ENCODE results near the gene ZFP42. TPM values are rescaled to one million over a fixed set of nuclear protein-coding genes. Genes with fewer than 3 reads are reported as not detected.
"Not testable (repeated sequence)": the region's sequence is repeated elsewhere in the genome, so short reads cannot be mapped to it uniquely, and the experiment has no call there.

ZFP42 gene
- 0.08 TPM in 1 of 2 replicates, not detected in the other for total RNA-seq

DNA sequence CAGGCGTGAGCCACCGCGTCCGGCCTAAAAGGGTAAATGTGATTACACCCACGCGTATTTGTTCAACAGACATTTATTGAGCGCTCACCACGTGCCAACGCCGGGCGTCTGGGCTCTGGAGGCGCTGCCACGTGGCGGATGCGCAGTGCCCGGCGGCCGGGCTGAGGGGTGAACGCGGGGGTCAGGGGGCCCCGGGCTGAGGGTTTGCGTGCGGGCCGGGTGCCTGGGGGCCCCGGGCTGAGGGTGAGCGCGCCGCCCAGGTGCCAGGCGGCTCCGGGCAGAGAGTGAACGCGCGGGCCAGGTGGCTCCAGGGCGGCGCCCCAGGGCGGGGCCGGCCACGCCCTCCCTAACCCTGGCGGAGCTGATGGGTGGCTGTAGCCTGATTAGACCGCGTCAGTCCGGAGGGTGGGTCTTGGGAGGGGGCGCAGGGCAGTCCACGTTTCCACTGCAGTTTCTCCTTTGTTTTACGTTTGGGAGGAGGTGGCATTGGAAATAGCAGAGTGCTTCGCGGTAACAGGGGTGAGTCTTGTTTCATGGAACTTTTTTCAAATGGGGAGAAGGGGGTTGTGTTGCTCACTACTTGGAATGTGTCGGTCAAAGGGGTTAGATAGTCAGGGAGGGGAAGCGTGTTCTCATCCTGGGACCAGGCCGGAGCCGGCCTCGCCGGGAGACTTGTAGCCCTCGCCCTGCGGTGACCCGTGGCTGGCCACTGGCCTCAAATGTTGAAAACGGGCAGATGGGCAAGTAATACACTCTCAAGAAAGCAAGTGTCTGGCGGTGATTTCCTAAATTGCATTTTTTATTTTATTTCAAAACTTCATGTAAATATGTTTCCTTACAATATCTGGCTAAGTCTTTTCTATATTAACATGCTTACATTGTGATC lies at the start of gene ZFP42:
ZFP42 (plus strand) TSS at position 450 of the 886 bp plus-strand sequence. CDS start 7,037 bp downstream, outside the sequence.
- no peaks in the 10 kb centered on the region for H3K36me3 Mint-ChIP-seq (ENCODE audit: low read depth)

DNA sequence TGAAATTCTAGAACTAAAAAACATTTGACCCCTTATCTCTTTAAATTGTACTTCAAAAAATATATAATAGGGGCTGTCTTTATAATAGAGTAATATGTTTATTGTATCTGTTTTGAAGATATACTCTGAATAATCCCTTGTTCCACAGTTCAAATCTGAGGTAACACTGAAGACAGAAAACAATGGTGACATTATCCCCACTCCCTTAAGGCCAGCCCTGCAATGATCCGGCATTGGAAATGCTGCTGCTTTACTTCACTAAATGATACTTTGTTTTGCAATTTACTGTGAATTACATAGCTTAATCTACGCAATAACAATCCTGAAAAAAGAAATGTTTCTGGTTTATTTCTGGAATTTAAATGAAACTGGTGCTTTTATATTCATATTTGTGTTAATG lies 34.4 kb upstream of the ZFP42 start:
- DNase-seq (ENCODE audit: low spot score): no peak
- Mint-ChIP-seq H3K36me3 (ENCODE audit: low read depth) (no peaks in the 10 kb centered on the region), H3K9me3 (peaks cover 20% of the 10 kb centered on the region), H3K27me3 (ENCODE audit: insufficient read depth) (no peaks in the 10 kb centered on the region), H3K4me3 (no peak overlapping the region), H3K27ac (no peak overlapping the region), H3K4me1 (ENCODE audit: low read depth) (no peaks in the 10 kb centered on the region)
- intact Hi-C loops (cut with micrococcal nuclease): no loop called here

More for the DNA sequence above, at the start of gene ZFP42:
- no peaks in the 10 kb centered on the region for H3K4me1 Mint-ChIP-seq (ENCODE audit: low read depth)
- H3K27me3 Mint-ChIP-seq (ENCODE audit: insufficient read depth): no peaks in the 10 kb centered on the region
- no peak within 1 kb of the TSS for H3K4me3 Mint-ChIP-seq
- peaks cover 28% of the 10 kb centered on the region for H3K9me3 Mint-ChIP-seq
- no peak within 1 kb of the TSS for H3K27ac Mint-ChIP-seq
- intact Hi-C loops (cut with micrococcal nuclease): no loop called here
- DNase-seq (ENCODE audit: low spot score): no peak

DNA sequence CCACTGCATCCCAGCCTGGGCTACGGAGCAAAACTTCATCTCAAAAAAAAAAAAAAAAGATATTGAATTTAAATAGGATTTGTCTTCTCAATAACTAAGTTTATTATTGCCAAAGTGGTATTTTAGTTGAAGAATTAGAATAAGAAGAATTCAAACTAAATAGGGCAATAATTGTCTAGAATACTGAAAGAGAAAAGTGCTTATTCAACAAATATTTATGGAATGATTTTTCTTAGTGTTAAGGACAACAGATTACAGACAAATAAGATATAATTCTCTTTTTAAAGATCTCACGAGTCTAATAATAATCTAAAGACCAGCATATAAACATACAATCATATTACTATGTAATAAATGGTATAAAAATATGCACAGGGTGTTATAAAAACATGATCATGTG lies 33.6 kb upstream of the ZFP42 start:
- Mint-ChIP-seq H3K4me1 (ENCODE audit: low read depth) (no peaks in the 10 kb centered on the region), H3K36me3 (ENCODE audit: low read depth) (no peaks in the 10 kb centered on the region), H3K27me3 (ENCODE audit: insufficient read depth) (no peaks in the 10 kb centered on the region), H3K4me3 (no peak overlapping the region), H3K9me3 (peaks cover 16% of the 10 kb centered on the region), H3K27ac (no peak overlapping the region)
- DNase-seq (ENCODE audit: low spot score): no peak
- intact Hi-C loops (cut with micrococcal nuclease): no loop called here

DNA sequence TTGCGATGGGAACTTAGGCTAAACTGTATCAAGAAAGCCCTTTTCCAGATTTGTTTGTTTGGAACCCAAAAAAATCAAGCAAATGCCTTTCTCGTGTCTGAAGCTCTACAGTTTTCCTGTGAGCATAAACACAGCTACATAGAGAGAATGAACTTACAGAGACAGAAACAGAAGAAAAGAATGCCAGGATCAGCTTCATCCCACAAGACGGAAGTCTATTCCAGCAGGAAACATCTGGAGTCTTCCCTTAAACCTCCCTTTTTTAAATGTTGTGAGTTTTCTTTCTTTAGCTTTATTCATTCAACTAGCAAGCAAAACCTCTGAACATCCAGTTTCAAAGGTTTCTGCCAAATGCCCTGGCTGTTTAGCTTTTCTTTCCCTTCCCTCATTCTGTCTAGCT lies 32.6 kb upstream of the ZFP42 start:
- no peaks in the 10 kb centered on the region for H3K36me3 Mint-ChIP-seq (ENCODE audit: low read depth)
- H3K27me3 Mint-ChIP-seq (ENCODE audit: insufficient read depth): no peaks in the 10 kb centered on the region
- H3K4me3 Mint-ChIP-seq: no peak overlapping the region
- intact Hi-C loops (cut with micrococcal nuclease): no loop called here
- no peak overlapping the region for H3K27ac Mint-ChIP-seq
- no peaks in the 10 kb centered on the region for H3K4me1 Mint-ChIP-seq (ENCODE audit: low read depth)
- no peak for DNase-seq (ENCODE audit: low spot score)
- peaks cover 14% of the 10 kb centered on the region for H3K9me3 Mint-ChIP-seq

DNA sequence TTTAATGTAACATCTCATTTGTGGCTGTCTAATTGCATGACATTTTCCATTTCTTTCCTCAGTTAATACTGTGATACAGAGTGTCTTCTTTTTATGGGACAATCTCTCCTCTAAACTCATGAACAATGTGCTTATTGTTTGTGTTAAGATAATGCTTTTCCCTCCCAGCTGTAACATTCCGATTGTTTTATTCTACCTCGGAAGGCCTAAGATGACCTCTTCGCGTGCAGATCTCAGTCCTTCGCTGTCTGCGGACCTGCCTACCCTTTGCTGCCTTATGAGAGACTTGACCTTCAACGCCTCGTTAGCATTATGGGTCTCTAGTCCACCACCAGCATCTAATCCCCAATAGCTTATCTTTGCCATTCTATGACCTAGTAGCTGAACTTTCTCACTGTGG lies 29.8 kb upstream of the ZFP42 start:
- Mint-ChIP-seq H3K9me3 (peaks cover 4% of the 10 kb centered on the region), H3K27ac (no peak overlapping the region), H3K4me3 (no peak overlapping the region), H3K4me1 (ENCODE audit: low read depth) (no peaks in the 10 kb centered on the region), H3K27me3 (ENCODE audit: insufficient read depth) (no peaks in the 10 kb centered on the region), H3K36me3 (ENCODE audit: low read depth) (no peaks in the 10 kb centered on the region)
- DNase-seq (ENCODE audit: low spot score): no peak
- intact Hi-C loops (cut with micrococcal nuclease): no loop called here

DNA sequence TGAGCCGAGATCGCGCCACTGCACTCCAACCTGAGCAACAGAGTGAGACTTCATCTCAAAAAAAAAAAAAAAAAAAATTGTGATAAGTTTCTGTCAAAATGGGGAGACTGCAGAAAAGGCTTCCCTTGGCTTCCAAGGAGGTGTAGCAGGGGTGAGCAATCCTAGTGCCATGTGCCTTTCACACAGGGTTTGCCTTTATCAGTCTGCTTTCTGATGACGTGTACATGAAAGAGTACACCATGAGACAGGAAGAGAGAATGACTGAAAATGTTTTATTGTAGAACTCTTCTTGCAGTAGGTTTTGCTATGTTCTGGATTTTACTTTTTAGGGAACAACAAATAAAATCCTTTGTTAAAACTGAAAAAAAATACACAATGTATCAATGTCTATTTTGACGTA lies 23.4 kb upstream of the ZFP42 start:
- H3K27ac Mint-ChIP-seq: no peak overlapping the region
- peaks cover 10% of the 10 kb centered on the region for H3K9me3 Mint-ChIP-seq
- no peak overlapping the region for H3K4me3 Mint-ChIP-seq
- H3K4me1 Mint-ChIP-seq (ENCODE audit: low read depth): no peaks in the 10 kb centered on the region
- H3K36me3 Mint-ChIP-seq (ENCODE audit: low read depth): no peaks in the 10 kb centered on the region
- H3K27me3 Mint-ChIP-seq (ENCODE audit: insufficient read depth): no peaks in the 10 kb centered on the region
- no peak for DNase-seq (ENCODE audit: low spot score)
- intact Hi-C loops (cut with micrococcal nuclease): no loop called here

DNA sequence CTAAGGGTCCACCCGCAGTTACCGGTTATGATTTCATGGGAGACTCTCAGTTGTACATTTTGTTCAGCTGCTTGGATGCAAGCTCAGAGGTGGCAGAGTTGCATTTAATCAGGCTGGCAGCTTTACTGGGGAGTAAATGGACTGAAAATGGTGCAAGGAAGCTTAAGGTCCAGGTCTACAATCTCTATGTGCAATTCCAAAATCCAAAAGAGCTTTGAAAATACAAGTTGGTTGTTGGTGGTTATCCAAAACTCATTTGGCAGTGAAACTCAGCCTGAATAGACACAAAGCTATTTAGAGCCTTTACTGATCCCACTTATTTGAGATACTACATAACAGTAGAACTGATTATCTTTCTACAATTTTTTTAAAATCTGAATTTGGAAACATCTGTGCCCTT lies 11.8 kb upstream of the ZFP42 start:
- DNase-seq (ENCODE audit: low spot score): no peak

DNA sequence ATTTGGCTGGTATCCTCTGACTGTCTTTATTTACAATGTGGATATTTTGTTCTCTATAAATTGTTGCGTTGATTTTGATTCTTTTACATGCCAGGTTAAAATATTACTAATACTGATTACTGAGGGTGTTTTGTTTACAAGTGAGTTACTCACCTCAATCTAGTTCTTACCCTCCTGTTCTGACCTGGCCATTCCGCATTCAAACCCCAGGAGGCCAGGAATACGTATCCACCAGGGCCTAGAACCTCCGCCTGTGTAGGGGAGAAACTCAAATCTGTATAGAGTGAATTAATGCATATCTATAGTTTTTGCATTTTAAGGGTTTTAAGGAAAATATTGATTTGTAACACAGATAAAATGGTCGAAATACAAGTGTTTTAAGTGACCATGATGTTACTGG lies 2.6 kb upstream of the ZFP42 start:
- H3K4me3 Mint-ChIP-seq: no peak overlapping the region
- H3K27ac Mint-ChIP-seq: no peak overlapping the region
- intact Hi-C loops (cut with micrococcal nuclease): no loop called here
- DNase-seq (ENCODE audit: low spot score): no peak
- H3K4me1 Mint-ChIP-seq (ENCODE audit: low read depth): no peaks in the 10 kb centered on the region
- no peaks in the 10 kb centered on the region for H3K36me3 Mint-ChIP-seq (ENCODE audit: low read depth)
- H3K9me3 Mint-ChIP-seq: peaks cover 19% of the 10 kb centered on the region
- no peaks in the 10 kb centered on the region for H3K27me3 Mint-ChIP-seq (ENCODE audit: insufficient read depth)

More for the DNA sequence above, 11.8 kb upstream of the ZFP42 start:
- no peaks in the 10 kb centered on the region for H3K4me1 Mint-ChIP-seq (ENCODE audit: low read depth)
- H3K27ac Mint-ChIP-seq: no peak overlapping the region
- no peak overlapping the region for H3K4me3 Mint-ChIP-seq
- no peaks in the 10 kb centered on the region for H3K27me3 Mint-ChIP-seq (ENCODE audit: insufficient read depth)
- H3K36me3 Mint-ChIP-seq (ENCODE audit: low read depth): no peaks in the 10 kb centered on the region
- H3K9me3 Mint-ChIP-seq: peaks cover 44% of the 10 kb centered on the region
- intact Hi-C loops (cut with micrococcal nuclease): no loop called here

DNA sequence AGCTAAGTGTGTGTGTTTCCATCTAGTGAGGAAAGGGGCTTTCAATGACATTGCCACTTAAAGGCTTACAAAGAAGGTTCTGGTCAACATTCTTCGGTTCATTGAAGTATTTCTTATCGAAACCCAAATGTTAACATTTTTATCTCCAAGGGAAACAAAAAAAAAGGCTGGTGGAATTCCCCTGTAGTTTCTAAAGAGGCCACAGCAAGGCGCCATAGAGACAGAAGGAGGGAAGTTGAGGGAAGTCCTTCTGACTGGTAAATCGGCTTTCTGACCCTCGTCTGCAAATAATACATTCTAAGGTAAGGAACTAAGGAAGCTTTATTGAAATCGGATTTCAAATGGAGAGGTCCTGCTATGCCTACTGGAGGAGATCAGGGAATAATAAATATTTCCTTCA lies 1.7 kb upstream of the ZFP42 start:
- Mint-ChIP-seq H3K27ac (no peak overlapping the region), H3K4me1 (ENCODE audit: low read depth) (no peaks in the 10 kb centered on the region), H3K4me3 (no peak overlapping the region), H3K27me3 (ENCODE audit: insufficient read depth) (no peaks in the 10 kb centered on the region), H3K9me3 (peaks cover 19% of the 10 kb centered on the region), H3K36me3 (ENCODE audit: low read depth) (no peaks in the 10 kb centered on the region)
- no peak for DNase-seq (ENCODE audit: low spot score)
- intact Hi-C loops (cut with micrococcal nuclease): no loop called here

DNA sequence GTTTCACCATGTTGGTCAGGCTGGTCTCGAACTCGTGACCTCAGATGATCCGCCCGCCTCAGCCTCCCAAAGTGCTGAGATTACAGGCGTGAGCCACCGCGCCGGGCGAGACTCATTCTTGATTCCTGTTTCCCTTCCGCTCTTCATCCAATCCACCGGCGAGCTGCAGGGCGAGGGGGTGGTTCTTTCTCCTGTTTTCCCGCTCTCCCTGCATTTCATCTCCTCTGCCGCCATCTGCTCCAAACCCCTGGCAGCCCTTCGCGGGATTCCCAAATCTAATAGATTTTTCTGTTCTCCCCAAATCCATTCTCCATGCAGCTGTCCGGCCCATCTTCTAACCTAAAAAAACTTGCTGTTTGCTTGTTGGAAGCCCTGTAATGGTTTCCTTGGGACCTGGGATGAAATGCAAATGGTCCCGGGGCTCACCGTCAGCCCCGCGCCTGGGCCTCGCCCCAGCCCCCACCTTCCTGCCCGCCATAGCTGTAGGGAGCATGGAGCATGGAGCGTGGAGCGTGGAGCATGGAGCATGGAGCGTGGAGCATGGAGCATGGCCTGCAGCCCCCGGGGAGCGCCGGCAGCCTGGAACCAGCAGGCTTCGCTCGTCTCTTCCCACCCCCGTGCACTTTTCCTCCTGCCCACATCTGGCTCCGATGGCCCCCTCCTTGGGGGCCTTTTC lies 1.1 kb downstream of the ZFP42 start:
- Mint-ChIP-seq H3K4me1 (ENCODE audit: low read depth) (no peaks in the 10 kb centered on the region), H3K27me3 (ENCODE audit: insufficient read depth) (no peaks in the 10 kb centered on the region), H3K36me3 (ENCODE audit: low read depth) (no peaks in the 10 kb centered on the region), H3K27ac (no peak overlapping the region), H3K4me3 (no peak overlapping the region), H3K9me3 (peaks cover 26% of the 10 kb centered on the region)
- intact Hi-C loops (cut with micrococcal nuclease): no loop called here
- DNase-seq (ENCODE audit: low spot score): no peak

DNA sequence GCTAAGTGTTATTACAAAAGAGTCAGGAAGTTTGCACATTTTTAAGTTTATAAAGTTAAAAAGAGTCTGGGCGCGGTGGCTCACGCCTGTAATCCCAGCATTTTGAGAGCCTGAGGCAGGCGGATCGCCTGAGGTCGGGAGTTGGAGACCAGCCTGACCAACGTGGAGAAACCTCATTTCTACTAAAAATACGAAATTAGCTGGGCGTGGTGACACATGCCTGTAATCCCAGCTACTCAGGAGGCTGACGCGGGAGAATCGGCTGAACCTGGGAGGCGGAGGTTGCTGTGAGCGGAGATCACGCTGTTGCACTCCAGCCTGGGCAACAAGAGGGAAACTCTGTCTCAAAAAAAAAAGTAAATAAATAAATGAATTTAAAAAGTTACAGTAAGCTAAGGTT lies 2.4 kb downstream of the ZFP42 start:
- H3K36me3 Mint-ChIP-seq (ENCODE audit: low read depth); H3K4me3 Mint-ChIP-seq; H3K27me3 Mint-ChIP-seq (ENCODE audit: insufficient read depth); H3K27ac Mint-ChIP-seq; intact Hi-C loops (cut with micrococcal nuclease); H3K4me1 Mint-ChIP-seq (ENCODE audit: low read depth); DNase-seq (ENCODE audit: low spot score): not testable (repeated sequence)
- H3K9me3 Mint-ChIP-seq: peaks cover 24% of the 10 kb centered on the region

DNA sequence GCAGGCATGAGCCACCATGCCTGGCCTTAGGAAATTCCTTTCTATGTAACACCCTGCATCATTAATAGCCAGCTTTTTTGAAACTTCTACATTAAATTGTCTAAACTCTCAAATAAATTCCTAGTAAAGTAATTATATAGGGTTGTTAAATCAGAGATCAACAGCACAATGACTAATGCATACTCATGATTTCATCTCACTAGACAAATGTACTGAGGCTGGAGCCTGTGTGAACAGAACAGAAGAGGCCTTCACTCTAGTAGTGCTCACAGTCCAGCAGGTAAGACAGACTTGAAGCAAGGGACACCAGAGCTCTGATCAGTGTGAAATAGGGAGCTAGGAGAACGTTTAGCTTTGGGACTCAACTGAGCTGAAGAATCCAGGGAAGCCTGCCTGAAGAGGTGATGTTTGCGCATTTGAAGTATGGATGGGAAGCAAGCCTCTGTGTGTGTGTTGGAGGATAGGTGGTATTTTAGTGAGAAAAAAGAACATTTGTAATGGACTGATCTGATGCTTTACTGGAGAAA lies 3.9 kb downstream of the ZFP42 start:
- no peak for DNase-seq (ENCODE audit: low spot score)
- Mint-ChIP-seq H3K9me3 (peaks cover 23% of the 10 kb centered on the region), H3K27me3 (ENCODE audit: insufficient read depth) (no peaks in the 10 kb centered on the region), H3K4me3 (no peak overlapping the region), H3K27ac (no peak overlapping the region), H3K4me1 (ENCODE audit: low read depth) (no peaks in the 10 kb centered on the region), H3K36me3 (ENCODE audit: low read depth) (no peaks in the 10 kb centered on the region)
- intact Hi-C loops (cut with micrococcal nuclease): no loop called here

DNA sequence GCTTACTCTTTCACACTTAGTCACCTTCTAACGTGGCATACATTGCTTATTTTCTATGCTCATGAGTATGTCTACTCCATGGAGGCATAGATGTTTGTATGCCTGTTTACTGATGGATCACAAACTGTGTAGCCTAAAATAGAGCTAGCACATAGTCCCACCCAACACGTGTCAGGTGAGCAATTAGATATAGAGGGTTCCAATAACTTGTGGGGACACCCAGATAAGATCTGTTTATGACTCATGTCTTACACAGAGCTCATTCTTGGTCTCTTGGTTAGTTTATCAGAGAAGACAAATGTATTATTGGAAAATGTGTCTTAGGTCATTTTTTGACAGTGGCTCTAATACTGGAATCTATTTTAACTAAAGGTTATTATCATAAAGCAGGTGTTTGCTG lies 6.8 kb downstream of the ZFP42 start:
- Mint-ChIP-seq H3K36me3 (ENCODE audit: low read depth) (no peaks in the 10 kb centered on the region), H3K9me3 (peaks cover 29% of the 10 kb centered on the region), H3K27me3 (ENCODE audit: insufficient read depth) (no peaks in the 10 kb centered on the region), H3K27ac (no peak overlapping the region), H3K4me3 (no peak overlapping the region), H3K4me1 (ENCODE audit: low read depth) (no peaks in the 10 kb centered on the region)
- intact Hi-C loops (cut with micrococcal nuclease): no loop called here
- DNase-seq (ENCODE audit: low spot score): no peak
